Measurements from ENCODE around the gene LRRC53. TPM values are rescaled to one million over a fixed set of nuclear protein-coding genes. Genes with fewer than 3 reads are reported as not detected.
A peak's percentile ranks its signal among the peaks of the same experiment; 100 is the strongest.

The LRRC53 gene
- total RNA-seq, 1 experiment from 2014 or later, result not detected

GRCh38 chr1:74470251-74470650 lies 42.2 kb downstream of the LRRC53 start (continued):
- TF ChIP-seq, protein P1, sequence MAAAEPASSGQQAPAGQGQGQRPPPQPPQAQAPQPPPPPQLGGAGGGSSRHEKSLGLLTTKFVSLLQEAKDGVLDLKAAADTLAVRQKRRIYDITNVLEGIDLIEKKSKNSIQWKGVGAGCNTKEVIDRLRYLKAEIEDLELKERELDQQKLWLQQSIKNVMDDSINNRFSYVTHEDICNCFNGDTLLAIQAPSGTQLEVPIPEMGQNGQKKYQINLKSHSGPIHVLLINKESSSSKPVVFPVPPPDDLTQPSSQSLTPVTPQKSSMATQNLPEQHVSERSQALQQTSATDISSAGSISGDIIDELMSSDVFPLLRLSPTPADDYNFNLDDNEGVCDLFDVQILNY (CRISPR knock-in tag; IDR thresholded peaks at IDR 0.05), result no peak
- TF ChIP-seq MAX (CRISPR knock-in tag; IDR thresholded peaks at IDR 0.05) (no peak), NR2C2 (CRISPR knock-in tag; IDR thresholded peaks at IDR 0.05) (no peak), ZNF317 (CRISPR knock-in tag; IDR thresholded peaks at IDR 0.05; ENCODE audit: borderline replicate concordance, low read depth) (no peak)

- TF ChIP-seq ZNF416 (CRISPR knock-in tag; IDR thresholded peaks at IDR 0.05), result no peak
- no peak for TF ChIP-seq ZNF281 (CRISPR knock-in tag; IDR thresholded peaks at IDR 0.05)
- peak; percentile 34 for TF ChIP-seq CTCF (IDR thresholded peaks at IDR 0.05)
- Mint-ChIP-seq H3K9me3 (peaks cover 19% of the 10 kb centered on the region), H3K4me3 (no peak overlapping the region), H3K27me3 (ENCODE audit: low read depth) (no peaks in the 10 kb centered on the region), H3K27ac (no peak overlapping the region), H3K4me1 (peaks cover 34% of the 10 kb centered on the region), H3K36me3 (peaks cover 15% of the 10 kb centered on the region)
- peak; percentile 49; the same call in 1 of the 2 replicates for ATAC-seq
- DNase-seq (ENCODE audit: low spot score), result no peak
- CTCF ChIA-PET, result interaction anchor here (0.6 to 1.9 kb wide), 16 partner anchors 8 to 345 kb away, joined by 3 to 18 read pairs (median 4); partner anchors contain the start of gene TYW3
- POLR2A ChIA-PET, result interaction anchor here (0.6 kb wide), 1 partner anchor 765 kb away, joined by 4 read pairs; no protein-coding TSS in a partner anchor
Observed at GRCh38 chr1:74468982-74469603, 43.3 kb downstream of the LRRC53 start.

GRCh38 chr1:74467786-74468377 lies 44.5 kb downstream of the LRRC53 start:
- ChIA-PET POLR2A (interaction anchor here (0.6 kb wide), 1 partner anchor 1372 kb away, joined by 3 read pairs; no protein-coding TSS in a partner anchor), CTCF (interaction anchor here (1.0 to 1.9 kb wide), 6 partner anchors 10 to 344 kb away, joined by 3 to 18 read pairs (median 6); no protein-coding TSS in a partner anchor)
- ATAC-seq, result peak; percentile 50; the same call in 1 of the 2 replicates
- Mint-ChIP-seq H3K4me3 (no peak overlapping the region), H3K36me3 (peaks cover 18% of the 10 kb centered on the region), H3K4me1 (peaks cover 34% of the 10 kb centered on the region), H3K27me3 (ENCODE audit: low read depth) (no peaks in the 10 kb centered on the region), H3K9me3 (peaks cover 24% of the 10 kb centered on the region), H3K27ac (no peak overlapping the region)
- DNase-seq (ENCODE audit: low spot score), result no peak
- TF ChIP-seq E2F1 (CRISPR knock-in tag; IDR thresholded peaks at IDR 0.05) (no peak), SMAD3 (CRISPR knock-in tag; IDR thresholded peaks at IDR 0.05; ENCODE audit: borderline replicate concordance) (no peak), TP53 (CRISPR knock-in tag; IDR thresholded peaks at IDR 0.05) (no peak), NR3C1 (CRISPR knock-in tag; conservative IDR thresholded peaks at IDR 0.05; ENCODE audit: low read depth) (no peak), ELF4 (CRISPR knock-in tag; IDR thresholded peaks at IDR 0.05; ENCODE audit: low read depth) (no peak), SMAD4 (CRISPR knock-in tag; IDR thresholded peaks at IDR 0.05) (no peak), NFYB (CRISPR knock-in tag; conservative IDR thresholded peaks at IDR 0.05; ENCODE audit: low read depth) (no peak), ZNF281 (CRISPR knock-in tag; IDR thresholded peaks at IDR 0.05) (no peak), ATF1 (CRISPR knock-in tag; IDR thresholded peaks at IDR 0.05) (no peak), ZNF219 (CRISPR knock-in tag; IDR thresholded peaks at IDR 0.05; ENCODE audit: borderline replicate concordance) (no peak)
- TF ChIP-seq, protein P2, sequence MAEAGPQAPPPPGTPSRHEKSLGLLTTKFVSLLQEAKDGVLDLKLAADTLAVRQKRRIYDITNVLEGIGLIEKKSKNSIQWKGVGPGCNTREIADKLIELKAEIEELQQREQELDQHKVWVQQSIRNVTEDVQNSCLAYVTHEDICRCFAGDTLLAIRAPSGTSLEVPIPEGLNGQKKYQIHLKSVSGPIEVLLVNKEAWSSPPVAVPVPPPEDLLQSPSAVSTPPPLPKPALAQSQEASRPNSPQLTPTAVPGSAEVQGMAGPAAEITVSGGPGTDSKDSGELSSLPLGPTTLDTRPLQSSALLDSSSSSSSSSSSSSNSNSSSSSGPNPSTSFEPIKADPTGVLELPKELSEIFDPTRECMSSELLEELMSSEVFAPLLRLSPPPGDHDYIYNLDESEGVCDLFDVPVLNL (CRISPR knock-in tag; IDR thresholded peaks at IDR 0.05; ENCODE audit: borderline replicate concordance, low read depth), result no peak

All from WTC11 (cell line).